A673 (cell line): ENCODE measurements around the gene IQGAP1.

ENCODE experiments used
- CTCF ChIP-seq: fragments of 300-800, 200-600 bp; sonication (generic); conservative IDR thresholded peaks from 2 replicates; pipeline ENCODE4 v1.5.1; 2017; ENCODE audit warnings: low read depth, mild to moderate bottlenecking, antibody characterized with exemption, low read length, moderate library complexity, mixed read lengths
- EZH2 ChIP-seq: fragments of 200-600 bp; sonication (generic); IDR thresholded peaks from 2 replicates; pipeline ENCODE4 v1.6.1; 2017; ENCODE audit warnings: borderline replicate concordance, low read depth, mild to moderate bottlenecking, mixed read lengths, antibody characterized with exemption, low read length; ENCODE audit not compliant: poor library complexity, severe bottlenecking

- no peak for TF ChIP-seq EZH2
- TF ChIP-seq CTCF, result no peak
These were observed 152.7 kb downstream of the IQGAP1 start for GRCh38 chr15:90540768-90541167.
